NT2/D1 (cell line): ENCODE data around the gene PRKCQ.

ENCODE experiments used
- SUZ12 ChIP-seq: IDR thresholded peaks from 2 replicates; pipeline ENCODE4 v1.6.1; 2011; ENCODE audit not compliant: insufficient read length, insufficient read depth; ENCODE audit errors: extremely low read depth
- YY1 ChIP-seq: IDR thresholded peaks from 2 replicates; pipeline ENCODE4 v1.6.1; 2011; ENCODE audit not compliant: insufficient read length, insufficient read depth
- ZNF274 ChIP-seq: IDR thresholded peaks from 2 replicates; pipeline ENCODE4 v1.6.1; 2011; ENCODE audit warnings: mild to moderate bottlenecking, low read depth, low read length

- no peak for TF ChIP-seq SUZ12
- TF ChIP-seq ZNF274, result no peak
- TF ChIP-seq YY1, result no peak
Observed at GRCh38 chr10:6567203-6567703, 12.8 kb downstream of the PRKCQ start.
